Measurements from ENCODE around the gene HIVEP3.
A peak's percentile ranks its signal among the peaks of the same experiment; 100 is the strongest.

The HIVEP3 gene

GRCh38 chr1:41541592-41541952 lies 377.1 kb downstream of the HIVEP3 start:
- no peak for DNase-seq

GRCh38 chr1:41540886-41541591 lies 377.7 kb downstream of the HIVEP3 start:
- no peak for DNase-seq

GRCh38 chr1:41539999-41540398 lies 378.7 kb downstream of the HIVEP3 start:
- no peak for DNase-seq

GRCh38 chr1:41539418-41539805 lies 379.3 kb downstream of the HIVEP3 start:
- no peak for DNase-seq

- no peak for DNase-seq
Observed at GRCh38 chr1:41538741-41539417, 379.8 kb downstream of the HIVEP3 start.

GRCh38 chr1:41537788-41538351 lies 380.9 kb downstream of the HIVEP3 start:
- DNase-seq: no peak

GRCh38 chr1:41537251-41537650 lies 381.5 kb downstream of the HIVEP3 start:
- no peak for DNase-seq

GRCh38 chr1:41536361-41536802 lies 382.3 kb downstream of the HIVEP3 start:
- no peak for DNase-seq

- no peak for DNase-seq
Observed at GRCh38 chr1:41535716-41536115, 383.0 kb downstream of the HIVEP3 start.

- DNase-seq: no peak
Observed at GRCh38 chr1:41535276-41535675, 383.4 kb downstream of the HIVEP3 start.

GRCh38 chr1:41534181-41535076 lies 384.3 kb downstream of the HIVEP3 start:
- no peak for DNase-seq

- DNase-seq: no peak
Observed at GRCh38 chr1:41533731-41534080, 385.0 kb downstream of the HIVEP3 start.

GRCh38 chr1:41533016-41533730 lies 385.5 kb downstream of the HIVEP3 start:
- DNase-seq: peak; percentile 1

GRCh38 chr1:41532206-41532975 lies 386.3 kb downstream of the HIVEP3 start:
- no peak for DNase-seq

GRCh38 chr1:41530411-41530810 lies 388.3 kb downstream of the HIVEP3 start:
- peak; percentile 0 for DNase-seq

- peak; percentile 1 for DNase-seq
Observed at GRCh38 chr1:41529621-41530395, 388.9 kb downstream of the HIVEP3 start.

- peak; percentile 0 for DNase-seq
Observed at GRCh38 chr1:41528726-41529605, 389.8 kb downstream of the HIVEP3 start.

GRCh38 chr1:41528106-41528505 lies 390.6 kb downstream of the HIVEP3 start:
- DNase-seq: no peak

GRCh38 chr1:41526956-41527561 lies 391.7 kb downstream of the HIVEP3 start:
- DNase-seq: no peak
